MV-4-11 (cell line): ENCODE results near the gene CEP72.
A peak's percentile ranks its signal among the peaks of the same experiment; 100 is the strongest.
"Not testable (repeated sequence)": the region's sequence is repeated elsewhere in the genome, so short reads cannot be mapped to it uniquely, and the experiment has no call there.

Experiments used
- DNase-seq: peaks from one replicate; lab custom pipeline; 2025; lab: John Stamatoyannopoulos, UW

The CEP72 gene

DNA sequence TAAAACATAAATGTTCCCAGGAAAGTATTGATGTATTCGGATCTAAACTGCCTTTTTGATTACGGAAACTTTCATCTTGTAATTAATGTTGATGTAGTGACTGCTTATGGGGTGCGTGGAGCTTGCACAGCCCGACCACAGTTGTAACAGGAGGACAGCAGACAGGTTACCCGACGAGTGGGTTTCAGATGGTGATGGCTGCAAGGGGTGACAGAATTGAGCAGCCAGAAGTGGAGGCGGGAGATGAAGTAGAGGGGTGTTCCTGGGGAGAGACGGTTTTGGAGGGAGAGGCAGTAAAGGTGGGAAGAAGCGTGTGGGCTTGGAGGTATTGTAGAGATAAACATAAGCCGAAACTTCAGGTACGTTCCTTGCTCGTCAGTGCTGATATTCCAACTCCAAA is 5.8 kb downstream of the CEP72 start:
- no peak for DNase-seq

- no peak for DNase-seq
Measured at GRCh38 chr5:618450-618849, 6.3 kb downstream of the CEP72 start.

DNA sequence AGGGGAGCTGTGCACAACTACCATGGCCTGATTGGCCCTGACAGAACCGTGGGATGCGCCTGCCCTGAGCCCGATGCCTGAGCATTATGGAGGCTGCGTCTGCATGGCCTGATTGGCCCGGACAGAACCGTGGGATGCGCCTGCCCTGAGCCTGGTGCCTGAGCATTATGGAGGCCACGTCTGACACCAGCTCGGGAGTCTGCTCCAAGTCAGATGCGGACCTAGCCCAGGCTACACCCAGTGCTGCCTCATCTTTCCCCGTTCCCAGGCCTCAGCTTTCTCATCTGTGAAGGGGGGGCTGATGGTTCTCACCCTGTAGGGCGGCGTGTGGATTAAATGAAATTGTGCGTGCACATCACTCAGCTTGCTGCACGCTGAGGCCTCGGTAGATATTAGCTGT is 7.3 kb downstream of the CEP72 start:
- DNase-seq: no peak

- DNase-seq: no peak
Measured at GRCh38 chr5:620152-620551, 8.0 kb downstream of the CEP72 start.

DNA sequence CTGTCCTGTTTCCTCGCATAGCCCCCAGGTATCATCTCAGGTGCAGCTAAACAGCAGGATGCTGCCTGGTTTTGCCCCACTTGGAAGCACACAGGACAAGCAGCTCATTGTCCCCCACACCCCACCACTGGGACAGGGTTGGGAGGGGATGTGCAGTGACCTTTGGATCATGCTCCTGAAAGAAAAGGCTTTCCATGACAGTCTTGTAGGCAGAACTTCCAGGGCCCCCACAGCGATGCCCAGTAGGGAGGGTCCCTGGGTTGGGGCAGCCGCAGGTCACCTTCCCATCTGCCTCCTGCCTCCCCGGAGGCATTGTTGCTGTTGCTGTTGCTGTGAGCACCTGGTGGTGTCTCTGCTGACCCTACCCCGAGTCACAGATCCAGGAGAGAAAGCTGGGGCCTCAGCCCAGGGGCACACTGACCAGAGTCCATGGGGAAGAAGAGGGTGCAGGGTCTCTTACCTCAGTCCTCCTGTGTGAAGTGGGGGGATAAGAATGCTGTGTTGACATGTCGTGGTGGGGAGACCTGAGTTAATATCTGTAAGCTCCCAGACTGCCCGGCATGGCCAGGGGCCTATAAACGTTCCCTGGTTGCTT is 8.5 kb downstream of the CEP72 start:
- no peak for DNase-seq

- DNase-seq: no peak
Measured at GRCh38 chr5:621341-621761, 9.2 kb downstream of the CEP72 start.

- no peak for DNase-seq
Measured at GRCh38 chr5:622359-622758, 10.2 kb downstream of the CEP72 start.

- no peak for DNase-seq
Measured at GRCh38 chr5:622946-623522, 10.9 kb downstream of the CEP72 start.

DNA sequence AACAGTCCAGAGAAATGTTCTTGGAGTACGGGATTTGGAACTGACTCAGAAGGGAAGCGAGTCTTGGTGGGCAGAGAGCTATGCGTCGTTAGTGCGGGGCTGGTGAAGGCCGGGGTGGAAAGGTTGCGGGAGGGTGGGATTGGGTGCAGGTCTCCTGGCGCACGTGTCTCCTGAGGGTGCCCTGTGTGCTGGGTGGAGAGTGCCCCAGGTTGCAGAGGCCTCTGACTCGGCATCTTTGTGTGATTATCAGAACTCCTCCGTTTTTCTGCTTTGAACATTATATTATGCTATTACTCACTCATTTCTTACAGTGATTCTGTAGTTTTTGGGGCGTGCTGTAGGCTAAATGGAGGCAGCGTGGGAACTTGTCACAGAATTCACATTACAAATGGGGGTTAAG is 11.4 kb downstream of the CEP72 start:
- no peak for DNase-seq

DNA sequence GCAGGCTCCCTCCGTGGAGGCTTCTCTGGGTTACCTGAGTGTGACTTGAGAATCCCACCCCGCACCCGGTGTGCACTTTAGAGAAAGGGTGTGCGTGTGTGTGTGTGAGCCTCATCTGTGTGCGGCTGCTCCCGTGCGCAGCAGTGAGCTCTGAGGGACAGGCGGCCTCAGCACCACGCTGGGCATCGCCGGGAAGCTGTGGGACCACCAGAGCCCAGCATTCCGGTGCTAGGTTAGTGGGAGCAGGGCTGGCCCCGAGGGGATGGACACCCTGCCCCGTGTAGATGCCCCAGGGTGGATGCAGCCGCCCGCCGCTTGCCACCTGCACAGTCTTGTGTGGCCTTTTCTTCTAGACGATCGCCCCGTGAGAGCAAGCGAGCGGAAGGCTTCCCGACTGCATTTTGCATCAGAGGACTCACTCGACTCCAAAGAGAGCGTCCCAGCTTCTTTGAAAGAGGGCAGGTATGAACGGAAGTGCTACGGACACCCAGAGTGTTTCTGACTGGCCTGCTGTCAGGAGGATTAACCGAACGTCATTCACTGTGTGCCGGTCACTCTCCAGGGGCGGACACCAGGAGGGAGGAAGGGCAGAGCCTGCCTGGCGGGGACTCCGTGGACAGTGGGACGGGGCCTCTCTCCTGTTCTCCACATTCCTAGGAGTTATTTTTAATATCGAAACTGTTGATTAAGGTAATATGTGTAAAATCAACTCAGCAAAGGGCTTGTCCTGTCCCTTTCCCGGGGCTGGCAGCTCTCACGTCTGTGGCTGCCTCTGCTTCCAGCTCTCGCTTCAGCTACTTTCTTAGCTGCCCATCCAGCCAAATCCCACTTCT is 12.2 kb downstream of the CEP72 start:
- no peak for DNase-seq

GRCh38 chr5:624951-625230 is 12.8 kb downstream of the CEP72 start:
- no peak for DNase-seq

GRCh38 chr5:625516-625915 is 13.4 kb downstream of the CEP72 start:
- no peak for DNase-seq

DNA sequence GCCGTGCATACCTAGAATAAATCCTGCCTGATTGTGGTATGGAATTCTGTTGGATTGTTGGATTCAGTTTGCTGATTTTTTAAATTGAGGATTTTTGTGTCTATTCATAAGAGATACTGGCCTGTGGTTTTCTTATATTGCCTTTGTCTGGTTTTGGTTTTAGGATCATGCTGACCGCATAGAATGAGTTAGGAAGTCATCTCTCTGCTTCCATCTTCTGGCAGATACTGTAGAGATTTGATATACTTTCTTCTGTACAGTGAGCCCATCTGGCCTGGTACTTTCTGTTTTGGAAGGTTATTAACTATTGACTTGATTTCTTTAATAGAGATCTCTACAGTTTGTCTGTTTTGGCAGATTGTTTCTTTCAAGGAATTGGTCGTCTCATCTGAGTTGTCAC is 14.7 kb downstream of the CEP72 start:
- DNase-seq: peak; percentile 54

DNA sequence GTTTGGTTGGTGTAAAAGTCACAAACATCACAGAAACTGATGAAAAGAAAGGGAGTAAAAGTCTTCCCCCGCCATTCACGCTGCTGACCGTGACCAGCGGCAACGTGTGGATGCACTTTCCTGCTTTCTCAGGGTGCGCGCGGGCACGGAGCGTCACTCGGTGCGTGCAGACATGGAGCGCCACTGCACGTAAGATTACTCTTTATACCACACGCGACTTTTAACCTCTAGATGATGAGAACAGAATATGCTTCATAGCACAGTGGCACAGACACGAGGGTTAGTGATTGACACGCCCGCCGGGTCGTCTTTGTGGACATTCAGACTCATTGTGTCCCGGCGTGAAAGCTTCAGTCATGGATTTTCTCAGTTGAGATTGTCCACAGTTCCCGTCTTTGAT is 15.7 kb downstream of the CEP72 start:
- no peak for DNase-seq

DNA sequence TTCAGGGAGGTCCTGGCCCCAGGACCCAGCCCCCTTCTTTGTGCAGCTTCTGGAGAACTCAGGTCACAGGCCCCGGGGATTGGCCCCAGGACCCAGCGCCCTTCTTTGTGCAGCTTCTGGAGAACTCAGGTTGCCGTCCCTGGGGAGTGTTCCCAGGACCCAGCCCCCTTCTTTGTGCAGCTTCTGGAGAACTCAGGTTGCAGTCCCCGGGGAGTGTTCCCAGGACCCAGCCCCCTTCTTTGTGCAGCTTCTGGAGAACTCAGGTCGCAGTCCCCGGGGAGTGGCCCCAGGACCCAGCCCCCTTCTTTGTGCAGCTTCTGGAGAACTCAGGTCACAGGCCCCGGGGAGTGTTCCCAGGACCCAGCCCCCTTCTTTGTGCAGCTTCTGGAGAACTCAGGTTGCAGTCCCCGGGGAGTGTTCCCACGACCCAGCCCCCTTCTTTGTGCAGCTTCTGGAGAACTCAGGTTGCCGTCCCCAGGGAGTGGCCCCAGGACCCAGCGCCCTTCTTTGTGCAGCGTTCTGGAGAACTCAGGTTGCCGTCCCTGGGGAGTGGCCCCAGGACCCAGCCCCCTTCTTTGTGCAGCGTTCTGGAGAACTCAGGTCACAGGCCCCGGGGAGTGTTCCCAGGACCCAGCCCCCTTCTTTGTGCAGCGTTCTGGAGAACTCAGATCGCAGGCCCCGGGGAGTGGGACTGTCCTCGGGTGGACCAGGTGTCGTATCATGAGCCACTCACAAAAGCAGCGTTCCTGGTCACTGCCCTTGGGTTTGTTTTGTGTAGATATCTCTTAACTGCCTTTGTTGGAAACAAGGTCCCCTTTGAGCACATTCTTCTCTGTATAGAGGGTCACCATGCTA is 16.4 kb downstream of the CEP72 start:
- DNase-seq: not testable (repeated sequence)

DNA sequence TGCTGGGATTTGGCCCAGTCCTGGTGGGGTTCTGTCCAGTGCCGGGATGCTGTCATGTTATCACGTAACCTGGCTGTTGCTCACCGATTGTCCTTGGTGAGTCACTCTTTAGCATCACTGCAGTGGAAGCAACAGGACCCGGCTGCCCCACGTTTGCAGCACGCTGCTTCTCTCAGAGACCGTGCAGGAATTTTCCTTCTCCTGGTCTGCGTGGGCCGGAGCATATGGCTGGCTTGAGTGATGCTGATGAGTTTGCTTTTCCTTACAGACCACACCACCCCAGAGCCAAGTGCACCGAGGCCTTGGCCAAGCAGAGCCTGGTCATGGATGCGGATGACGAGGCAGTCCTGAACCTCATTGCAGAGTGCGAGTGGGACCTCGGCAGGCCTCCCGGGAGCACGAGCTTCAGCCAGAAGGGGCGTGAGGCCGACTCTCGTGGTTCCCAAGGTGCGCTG is 21.4 kb downstream of the CEP72 start:
- DNase-seq: no peak

DNA sequence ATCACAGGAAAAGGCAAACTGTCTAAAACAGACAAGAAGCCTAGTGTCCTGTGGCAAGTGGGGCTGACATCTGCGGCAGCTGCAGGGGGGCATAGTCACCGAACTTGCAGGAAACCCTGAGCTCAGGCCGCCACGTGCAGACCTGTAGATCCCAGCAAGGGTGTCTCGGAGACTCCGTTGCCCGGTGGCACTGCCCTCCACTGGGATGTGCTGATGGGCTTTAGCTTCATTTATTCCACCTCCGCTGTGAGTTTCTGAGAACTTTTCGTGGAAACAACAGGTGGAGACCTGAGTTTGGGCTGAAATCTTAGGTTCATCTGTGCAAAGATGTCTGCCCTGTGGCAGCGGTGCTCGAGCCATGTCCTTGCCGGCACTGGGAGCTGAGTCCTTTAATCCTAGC is 22.1 kb downstream of the CEP72 start:
- DNase-seq: no peak

DNA sequence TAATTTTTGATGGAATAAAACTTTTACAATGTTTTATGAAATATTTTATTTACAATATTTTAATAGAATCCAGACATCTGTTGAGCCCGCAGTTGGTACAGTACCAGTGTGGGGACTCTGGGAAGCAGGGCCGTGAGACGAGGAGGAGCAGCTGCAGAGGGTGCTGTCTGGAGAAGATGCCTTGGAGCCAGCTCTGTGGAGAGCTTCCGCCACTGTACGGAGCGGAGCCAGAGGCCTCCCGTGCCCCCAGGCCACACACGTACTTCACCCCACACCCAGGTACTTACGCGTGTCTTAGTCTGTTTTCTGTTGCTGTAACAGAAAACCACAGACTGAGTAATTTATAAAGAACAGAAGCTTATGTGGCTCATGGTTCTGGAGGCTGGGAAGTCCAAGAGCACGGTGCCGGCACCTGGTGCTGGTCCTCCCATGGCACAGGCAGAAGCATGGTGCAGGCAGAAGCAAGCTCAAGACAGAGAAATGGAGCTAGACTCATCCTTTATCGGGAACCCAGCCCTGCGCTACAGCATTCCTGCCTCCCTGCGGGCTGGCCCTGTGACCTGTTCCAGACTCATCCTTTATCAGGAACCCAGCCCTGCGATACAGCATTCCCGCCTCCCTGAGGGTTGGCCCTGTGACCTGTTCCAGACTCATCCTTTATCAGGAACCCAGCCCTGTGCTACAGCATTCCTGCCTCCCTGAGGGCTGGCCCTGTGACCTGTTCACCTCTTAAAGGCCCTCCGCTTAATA is 23.3 kb downstream of the CEP72 start:
- no peak for DNase-seq

DNA sequence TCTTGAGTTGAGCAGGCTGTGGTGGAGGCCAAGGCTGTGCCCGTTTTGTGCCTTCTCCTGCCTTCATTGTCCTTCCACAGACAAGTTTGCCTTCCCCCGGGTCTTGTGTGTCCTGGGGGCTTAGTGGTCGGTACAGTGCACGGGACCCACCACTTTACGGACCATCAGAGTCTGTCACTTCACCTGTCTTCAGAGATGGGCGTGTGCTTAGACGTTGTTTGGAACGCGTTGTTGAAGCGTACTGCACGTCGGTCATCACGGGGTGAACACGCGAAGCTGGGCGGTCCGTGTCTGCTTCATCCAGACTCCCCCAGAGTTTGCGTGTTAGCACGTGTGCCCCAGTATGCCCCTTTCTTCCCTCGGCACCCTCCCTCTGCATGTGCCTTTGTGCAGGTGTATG is 24.8 kb downstream of the CEP72 start:
- no peak for DNase-seq

GRCh38 chr5:637581-638450 is 25.7 kb downstream of the CEP72 start:
- no peak for DNase-seq
